CD4-positive, alpha-beta T cell (primary cell): ENCODE measurements around the gene ADAMTS8. TPM values are rescaled to one million over a fixed set of nuclear protein-coding genes. Genes with fewer than 3 reads are reported as not detected.

Experiments used
- ATAC-seq: fragments of 200-7000 bp; cut with Tn5 transposase; one replicate; pipeline ENCODE4 v1.10.0; 2022; ENCODE audit warnings: mild to moderate bottlenecking; ENCODE audit not compliant: poor library complexity
- CTCF ChIA-PET: fragments of 350-600 bp; sonication (Branson Sonifier 250); formaldehyde crosslinking; loops from one replicate; lab custom pipeline; 2021; ENCODE audit warnings: antibody characterized with exemption, inconsistent platforms; lab: Charles Lee
- POLR2A ChIA-PET: fragments of 350-600 bp; sonication (Branson Sonifier 250); formaldehyde crosslinking; loops from one replicate; lab custom pipeline; 2021; ENCODE audit warnings: antibody characterized with exemption, inconsistent platforms; lab: Charles Lee
- DNase-seq, 14 experiments: peaks; one replicate each; pipeline ENCODE4 v3.0.0-alpha.2; 2013 to 2020; ENCODE audit warnings: mixed read lengths in 2 of 14
- H3K27ac ChIP-seq, 2 donors: one replicate each; pipeline versions ENCODE4 v1.5.1 to v1.7.0; 2013; ENCODE audit warnings: low read length in 2 of 2, low read depth in 1 of 2, mild to moderate bottlenecking in 1 of 2
- H3K27me3 ChIP-seq, 2 experiments: 1 replicate in 1 of 2; 2 replicates in 1 of 2; pipeline versions ENCODE4 v1.6.1 to v1.7.0; 2013; ENCODE audit warnings: low read length in 2 of 2, control low read depth in 1 of 2, mild to moderate bottlenecking in 1 of 2, moderate library complexity in 1 of 2; ENCODE audit not compliant: insufficient read depth in 2 of 2, control insufficient read depth in 1 of 2
- H3K36me3 ChIP-seq: one replicate; pipeline ENCODE4 v1.6.1; 2013; ENCODE audit warnings: low read length, control low read depth; ENCODE audit not compliant: insufficient read depth
- H3K4me1 ChIP-seq: one replicate; pipeline ENCODE4 v1.6.1; 2013; ENCODE audit warnings: low read length, control low read depth; ENCODE audit not compliant: insufficient read depth
- H3K4me3 ChIP-seq: one replicate; pipeline ENCODE4 v1.5.1; 2013; ENCODE audit warnings: mild to moderate bottlenecking, low read length, moderate library complexity
- H3K9me3 ChIP-seq, 2 experiments: 1 replicate in 1 of 2; 2 replicates in 1 of 2; pipeline versions ENCODE4 v1.6.1 to v1.7.0; 2013; ENCODE audit warnings: low read length in 2 of 2, mild to moderate bottlenecking in 2 of 2, control low read depth in 1 of 2, moderate library complexity in 1 of 2; ENCODE audit not compliant: control insufficient read depth in 1 of 2, insufficient read depth in 1 of 2
- H3K27ac Mint-ChIP-seq: one replicate; pipeline ENCODE4 v1.8.0; 2020; ENCODE audit warnings: mixed read lengths
- H3K27me3 Mint-ChIP-seq: one replicate; pipeline ENCODE4 v1.8.0; 2021; ENCODE audit warnings: mixed read lengths
- H3K36me3 Mint-ChIP-seq: one replicate; pipeline ENCODE4 v1.8.0; 2021; ENCODE audit warnings: low read depth, mixed read lengths
- H3K4me1 Mint-ChIP-seq: one replicate; pipeline ENCODE4 v1.8.0; 2021; ENCODE audit warnings: low read depth, mixed read lengths
- H3K4me3 Mint-ChIP-seq: one replicate; pipeline ENCODE4 v1.8.0; 2020; ENCODE audit warnings: mild to moderate bottlenecking, mixed read lengths
- H3K9me3 Mint-ChIP-seq: one replicate; pipeline ENCODE4 v1.8.0; 2020; ENCODE audit warnings: mixed read lengths
- CTCF ChIP-seq: fragments of 200-600 bp; IDR thresholded peaks from one replicate; pipeline ENCODE4 v1.8.0; 2022; ENCODE audit warnings: antibody characterized with exemption, mild to moderate bottlenecking
- intact Hi-C, 2 experiments: fragments of 100-400 bp; cut with DNase I in 1 of 2; cut with micrococcal nuclease in 1 of 2; formaldehyde crosslinking; loops; one replicate each; pipeline versions ENCODE4 v1.15.1 to v1.9.0; 2023 to 2025; cut with DNase I, micrococcal nuclease
- total RNA-seq, 174 experiments: library from RNA in 2 of 174; stranded (reverse) in 2 of 174; gene quantifications; one replicate each; pipeline ENCODE4 v1.2.3 and lab custom pipeline; 2021 to 2026

Gene ADAMTS8
- total RNA-seq, 2 experiments from 2014 or later: not detected

DNA sequence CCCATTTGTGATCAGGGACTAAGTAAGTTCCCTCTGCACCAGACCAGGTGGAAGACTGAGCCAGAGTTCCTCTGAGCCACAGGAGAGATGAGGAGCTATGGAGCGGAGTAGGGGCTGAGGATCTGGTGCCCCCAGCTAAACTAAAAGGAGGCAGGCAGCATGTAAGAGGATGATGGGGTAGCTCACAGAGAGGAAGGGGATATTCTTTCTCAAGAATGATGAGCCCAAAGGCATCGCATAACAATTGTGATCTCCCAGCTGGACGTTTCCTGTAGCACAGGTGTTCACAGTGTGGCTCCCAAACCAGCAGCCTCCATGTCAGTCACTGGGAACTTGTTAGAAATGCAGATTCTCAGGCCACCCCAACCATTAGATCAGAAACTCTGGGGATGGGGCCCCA lies 24.4 kb downstream of the ADAMTS8 start:
- Histone ChIP-seq H3K27me3 (peaks cover 3 to 5% of the 10 kb centered on the region in 2 experiments), H3K4me1 (peaks cover 7% of the 10 kb centered on the region), H3K27ac (no peak overlapping the region), H3K36me3 (no peaks in the 10 kb centered on the region), H3K4me3 (no peak overlapping the region), H3K9me3 (no peaks in the 10 kb centered on the region)
- POLR2A ChIA-PET: no interaction called here
- DNase-seq (no peak), ATAC-seq (no peak)
- Mint-ChIP-seq H3K36me3 (no peaks in the 10 kb centered on the region), H3K4me3 (no peak overlapping the region), H3K4me1 (peaks cover 11% of the 10 kb centered on the region), H3K27ac (no peak overlapping the region), H3K27me3 (peaks cover 10% of the 10 kb centered on the region), H3K9me3 (no peaks in the 10 kb centered on the region)
- TF ChIP-seq CTCF: no peak
- intact Hi-C loops: no loop called here
- CTCF ChIA-PET: interaction anchor here (0.5 kb wide), 1 partner anchor 458 kb away, joined by 3 read pairs; no protein-coding TSS in a partner anchor

GRCh38 chr11:130403271-130403804 lies 25.1 kb downstream of the ADAMTS8 start:
- H3K4me1 Mint-ChIP-seq: peaks cover 11% of the 10 kb centered on the region
- no peak overlapping the region for H3K27ac Mint-ChIP-seq
- DNase-seq: no peak
- H3K4me1 ChIP-seq: peaks cover 7% of the 10 kb centered on the region
- TF ChIP-seq CTCF: no peak
- no peak overlapping the region for H3K27ac ChIP-seq
- H3K36me3 ChIP-seq: no peaks in the 10 kb centered on the region
- H3K4me3 Mint-ChIP-seq: no peak overlapping the region
- CTCF ChIA-PET: interaction anchor here (0.5 kb wide), 1 partner anchor 459 kb away, joined by 3 read pairs; no protein-coding TSS in a partner anchor
- H3K9me3 ChIP-seq: no peaks in the 10 kb centered on the region
- no peak for ATAC-seq
- no peaks in the 10 kb centered on the region for H3K36me3 Mint-ChIP-seq
- POLR2A ChIA-PET: no interaction called here
- no peaks in the 10 kb centered on the region for H3K9me3 Mint-ChIP-seq
- peaks cover 3 to 5% of the 10 kb centered on the region in 2 experiments for H3K27me3 ChIP-seq
- intact Hi-C loops: no loop called here
- H3K4me3 ChIP-seq: no peak overlapping the region
- peaks cover 14% of the 10 kb centered on the region for H3K27me3 Mint-ChIP-seq

- intact Hi-C loops: no loop called here
- Mint-ChIP-seq H3K27ac (no peak overlapping the region), H3K27me3 (peaks cover 16% of the 10 kb centered on the region), H3K4me3 (no peak overlapping the region), H3K4me1 (peaks cover 11% of the 10 kb centered on the region), H3K36me3 (no peaks in the 10 kb centered on the region), H3K9me3 (no peaks in the 10 kb centered on the region)
- Histone ChIP-seq H3K9me3 (no peaks in the 10 kb centered on the region), H3K27me3 (peaks cover 3 to 5% of the 10 kb centered on the region in 2 experiments), H3K4me3 (no peak overlapping the region), H3K4me1 (peaks cover 7% of the 10 kb centered on the region), H3K27ac (no peak overlapping the region), H3K36me3 (no peaks in the 10 kb centered on the region)
- ChIA-PET CTCF (no interaction called here), POLR2A (no interaction called here)
- ATAC-seq (no peak), DNase-seq (no peak)
- TF ChIP-seq CTCF: no peak
These were observed 25.8 kb downstream of the ADAMTS8 start for GRCh38 chr11:130402570-130402969.
